Ishikawa (cell line): ENCODE results near the gene ZEB2.

ENCODE experiments used
- EP300 ChIP-seq: IDR thresholded peaks from 2 replicates; pipeline ENCODE4 v1.6.1; 2012; ENCODE audit warnings: borderline replicate concordance
- REST ChIP-seq: IDR thresholded peaks from 2 replicates; pipeline ENCODE4 v1.6.1; 2012; ENCODE audit warnings: low read depth, mild to moderate bottlenecking
- TAF1 ChIP-seq: IDR thresholded peaks from 2 replicates; pipeline ENCODE4 v1.6.1; 2012; ENCODE audit warnings: low read depth, mild to moderate bottlenecking
- USF1 ChIP-seq: IDR thresholded peaks from 2 replicates; pipeline ENCODE4 v1.6.1; 2012
- YY1 ChIP-seq: IDR thresholded peaks from 2 replicates; pipeline ENCODE4 v1.6.1; 2012; ENCODE audit warnings: low read depth

- TF ChIP-seq REST (no peak), TAF1 (no peak), USF1 (no peak), YY1 (no peak), EP300 (no peak)
These were observed 47.0 kb downstream of the ZEB2 start for GRCh38 chr2:144472911-144473310.
